Astrocyte (in vitro differentiated cells and primary cell): ENCODE measurements around the gene SHISA2. TPM values are rescaled to one million over a fixed set of nuclear protein-coding genes. Genes with fewer than 3 reads are reported as not detected.
A peak's percentile ranks its signal among the peaks of the same experiment; 100 is the strongest.

ENCODE experiments used
- DNase-seq: peaks from one replicate; pipeline ENCODE4 v3.0.0-alpha.2; 2010; ENCODE audit warnings: low read depth
- FAIRE-seq: peaks from 2 replicates; lab custom pipeline; 2011; peaks lifted over from hg19 to GRCh38; lab: Jason Lieb, UNC
- H2AFZ ChIP-seq: 2 replicates; pipeline ENCODE4 v1.6.0; 2012; ENCODE audit warnings: low read depth, low read length, inconsistent platforms
- H3K27ac ChIP-seq: 2 replicates; pipeline ENCODE4 v1.5.1; 2011; ENCODE audit warnings: low read depth, low read length, inconsistent platforms
- H3K27me3 ChIP-seq: 2 replicates; pipeline ENCODE4 v1.6.0; 2011; ENCODE audit warnings: low read length, inconsistent platforms; ENCODE audit not compliant: insufficient read depth
- H3K36me3 ChIP-seq: 2 replicates; pipeline ENCODE4 v1.5.1; 2011; ENCODE audit warnings: low read length, inconsistent platforms; ENCODE audit not compliant: insufficient read depth
- H3K4me1 ChIP-seq: 2 replicates; pipeline ENCODE4 v1.5.1; 2011; ENCODE audit warnings: low read length, inconsistent platforms; ENCODE audit not compliant: insufficient read depth
- H3K4me2 ChIP-seq: 2 replicates; pipeline ENCODE4 v1.6.0; 2012; ENCODE audit warnings: low read length, inconsistent platforms
- H3K4me3 ChIP-seq: 2 replicates; pipeline ENCODE4 v1.5.1; 2011; ENCODE audit warnings: low read depth, mild to moderate bottlenecking, low read length, inconsistent platforms; ENCODE audit not compliant: insufficient read depth
- H3K79me2 ChIP-seq: 2 replicates; pipeline ENCODE4 v1.6.0; 2012; ENCODE audit warnings: mild to moderate bottlenecking, low read length, inconsistent platforms; ENCODE audit not compliant: insufficient read depth
- H3K9ac ChIP-seq: 2 replicates; pipeline ENCODE4 v1.6.0; 2012; ENCODE audit warnings: mild to moderate bottlenecking, low read length, inconsistent platforms
- H3K9me3 ChIP-seq: 2 replicates; pipeline ENCODE4 v1.5.1; 2012; ENCODE audit warnings: low read depth, mild to moderate bottlenecking, low read length, inconsistent platforms; ENCODE audit not compliant: insufficient read depth
- H4K20me1 ChIP-seq: 2 replicates; pipeline ENCODE4 v1.6.0; 2012; ENCODE audit warnings: low read length, inconsistent platforms; ENCODE audit not compliant: insufficient read depth
- H3K27ac Mint-ChIP-seq: one replicate; pipeline ENCODE4 v1.8.0; 2021; ENCODE audit warnings: mild to moderate bottlenecking, mixed read lengths; ENCODE audit not compliant: unreplicated experiment
- H3K27me3 Mint-ChIP-seq: one replicate; pipeline ENCODE4 v1.8.0; 2021; ENCODE audit warnings: low read depth, mixed read lengths; ENCODE audit not compliant: unreplicated experiment
- H3K36me3 Mint-ChIP-seq: one replicate; pipeline ENCODE4 v1.8.0; 2021; ENCODE audit warnings: low read depth, mixed read lengths; ENCODE audit not compliant: unreplicated experiment
- H3K4me1 Mint-ChIP-seq: one replicate; pipeline ENCODE4 v1.8.0; 2021; ENCODE audit warnings: low read depth, mixed read lengths; ENCODE audit not compliant: unreplicated experiment
- H3K4me3 Mint-ChIP-seq: one replicate; pipeline ENCODE4 v1.8.0; 2021; ENCODE audit warnings: mild to moderate bottlenecking, moderate library complexity, mixed read lengths; ENCODE audit not compliant: unreplicated experiment
- H3K9me3 Mint-ChIP-seq: one replicate; pipeline ENCODE4 v1.8.0; 2021; ENCODE audit warnings: mild to moderate bottlenecking, mixed read lengths; ENCODE audit not compliant: unreplicated experiment
- EZH2 ChIP-seq: IDR thresholded peaks from 2 replicates; pipeline ENCODE4 v1.6.1; 2012; ENCODE audit warnings: mild to moderate bottlenecking, low read length, inconsistent platforms; ENCODE audit not compliant: insufficient read depth
- total RNA-seq: library from RNA; stranded (reverse); gene quantifications from 2 replicates; pipeline ENCODE4 v1.2.1, GENCODE V29; 2021
- TF ChIP-seq, protein P1 (sequence below): IDR thresholded peaks from 2 replicates; pipeline ENCODE4 v1.5.1; 2011; ENCODE audit warnings: low read depth, mild to moderate bottlenecking, inconsistent platforms, low read length, moderate library complexity; ENCODE audit not compliant: insufficient read depth

The SHISA2 gene
- total RNA-seq, 1 donor from 2014 or later, result 6.0 TPM

DNA sequence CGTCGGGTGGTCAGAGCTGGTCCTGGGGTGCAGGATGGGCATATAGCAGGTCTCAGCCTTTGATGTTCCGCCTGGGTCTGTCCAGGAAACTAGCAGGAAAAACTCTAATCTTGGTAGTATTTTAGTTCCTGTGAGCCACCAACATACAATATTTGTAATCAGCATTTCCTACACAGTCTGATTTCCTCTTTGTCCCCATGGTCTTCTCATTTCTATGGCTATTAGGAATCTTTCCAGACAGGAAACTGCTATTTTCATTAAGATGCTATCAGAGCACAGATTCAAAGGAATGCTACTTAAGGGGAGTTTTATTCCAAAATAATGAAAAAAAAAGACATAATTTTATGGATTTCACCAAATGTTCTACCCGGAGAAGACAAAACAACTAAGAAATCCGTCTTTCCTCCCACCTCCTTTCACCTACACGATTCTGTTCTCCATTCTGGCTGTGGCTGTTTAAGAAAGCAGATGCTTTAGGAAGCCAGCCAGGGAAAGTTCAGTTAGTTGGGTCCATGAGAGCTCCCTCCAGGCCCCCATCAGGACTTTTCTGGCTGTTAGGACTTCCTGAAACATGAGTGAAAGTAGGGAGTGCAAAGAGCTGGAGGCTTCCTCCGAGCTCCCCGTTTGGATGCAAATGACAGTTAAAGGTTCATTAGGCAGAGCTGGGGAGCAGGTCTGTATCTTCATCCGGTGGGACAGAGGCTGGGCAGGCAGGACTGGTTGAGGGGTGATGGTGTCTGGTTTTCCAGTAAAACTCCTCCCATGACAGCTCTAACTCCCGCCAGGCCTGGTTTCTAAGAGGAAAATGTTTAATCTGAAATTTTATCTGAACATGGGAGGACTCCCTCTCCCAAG is 36.3 kb downstream of the SHISA2 start:
- FAIRE-seq, result no peak
- H3K4me1 Mint-ChIP-seq, result peaks cover 20% of the 10 kb centered on the region
- H3K27ac Mint-ChIP-seq, result no peak overlapping the region

DNA sequence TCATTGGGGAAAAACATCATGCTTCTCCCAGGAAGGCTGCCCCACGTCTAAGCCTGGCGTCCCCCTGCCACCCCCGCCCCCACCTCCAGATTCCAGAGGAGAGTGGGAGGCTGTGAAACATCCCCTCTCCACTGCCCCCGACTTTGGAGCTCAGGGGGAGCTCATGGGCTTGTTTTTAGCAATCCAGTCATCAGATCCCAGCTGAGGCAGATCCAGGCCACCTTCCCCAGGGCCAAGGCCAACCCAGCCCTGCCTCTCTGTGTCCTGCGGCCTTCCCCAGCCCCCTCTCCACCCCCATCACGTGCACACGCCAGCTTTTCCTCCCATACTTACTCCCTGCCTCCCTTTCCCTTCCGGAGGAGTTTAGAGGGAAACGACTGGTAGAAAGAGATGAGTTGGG is 38.8 kb downstream of the SHISA2 start:
- no peak overlapping the region for H3K4me3 ChIP-seq
- FAIRE-seq (no peak), DNase-seq (no peak)
- no peaks in the 10 kb centered on the region for H3K36me3 ChIP-seq
- Mint-ChIP-seq H3K9me3 (peaks cover 9% of the 10 kb centered on the region), H3K4me3 (no peak overlapping the region), H3K27me3 (peaks cover 4% of the 10 kb centered on the region), H3K4me1 (peaks cover 4% of the 10 kb centered on the region), H3K36me3 (no peaks in the 10 kb centered on the region), H3K27ac (no peak overlapping the region)
- no peaks in the 10 kb centered on the region for H4K20me1 ChIP-seq
- H3K4me1 ChIP-seq, result peaks cover 8% of the 10 kb centered on the region
- no peak overlapping the region for H3K9ac ChIP-seq
- H3K4me2 ChIP-seq, result peak overlapping the region; percentile 86
- no peak overlapping the region for H2AFZ ChIP-seq
- no peaks in the 10 kb centered on the region for H3K27me3 ChIP-seq
- no peak overlapping the region for H3K27ac ChIP-seq
- no peak for TF ChIP-seq EZH2
- TF ChIP-seq, protein P1, sequence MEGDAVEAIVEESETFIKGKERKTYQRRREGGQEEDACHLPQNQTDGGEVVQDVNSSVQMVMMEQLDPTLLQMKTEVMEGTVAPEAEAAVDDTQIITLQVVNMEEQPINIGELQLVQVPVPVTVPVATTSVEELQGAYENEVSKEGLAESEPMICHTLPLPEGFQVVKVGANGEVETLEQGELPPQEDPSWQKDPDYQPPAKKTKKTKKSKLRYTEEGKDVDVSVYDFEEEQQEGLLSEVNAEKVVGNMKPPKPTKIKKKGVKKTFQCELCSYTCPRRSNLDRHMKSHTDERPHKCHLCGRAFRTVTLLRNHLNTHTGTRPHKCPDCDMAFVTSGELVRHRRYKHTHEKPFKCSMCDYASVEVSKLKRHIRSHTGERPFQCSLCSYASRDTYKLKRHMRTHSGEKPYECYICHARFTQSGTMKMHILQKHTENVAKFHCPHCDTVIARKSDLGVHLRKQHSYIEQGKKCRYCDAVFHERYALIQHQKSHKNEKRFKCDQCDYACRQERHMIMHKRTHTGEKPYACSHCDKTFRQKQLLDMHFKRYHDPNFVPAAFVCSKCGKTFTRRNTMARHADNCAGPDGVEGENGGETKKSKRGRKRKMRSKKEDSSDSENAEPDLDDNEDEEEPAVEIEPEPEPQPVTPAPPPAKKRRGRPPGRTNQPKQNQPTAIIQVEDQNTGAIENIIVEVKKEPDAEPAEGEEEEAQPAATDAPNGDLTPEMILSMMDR, result no peak
- H3K9me3 ChIP-seq, result no peaks in the 10 kb centered on the region
- no peaks in the 10 kb centered on the region for H3K79me2 ChIP-seq

More for the DNA sequence above, 36.3 kb downstream of the SHISA2 start:
- no peaks in the 10 kb centered on the region for H3K9me3 ChIP-seq
- Mint-ChIP-seq H3K36me3 (no peaks in the 10 kb centered on the region), H3K27me3 (peaks cover 4% of the 10 kb centered on the region), H3K4me3 (no peak overlapping the region), H3K9me3 (peaks cover 9% of the 10 kb centered on the region)
- no peak overlapping the region for H3K4me3 ChIP-seq
- DNase-seq, result no peak
- H3K27me3 ChIP-seq, result no peaks in the 10 kb centered on the region
- TF ChIP-seq EZH2, result no peak
- TF ChIP-seq, protein P1, result no peak
- H3K4me1 ChIP-seq, result peaks cover 30% of the 10 kb centered on the region
- no peak overlapping the region for H3K4me2 ChIP-seq
- H4K20me1 ChIP-seq, result no peaks in the 10 kb centered on the region
- no peaks in the 10 kb centered on the region for H3K79me2 ChIP-seq
- no peaks in the 10 kb centered on the region for H3K36me3 ChIP-seq
- H2AFZ ChIP-seq, result no peak overlapping the region
- H3K27ac ChIP-seq, result no peak overlapping the region
- H3K9ac ChIP-seq, result no peak overlapping the region
